HS-5 (cell line): ENCODE results near the gene ACTG1.
A peak's percentile ranks its signal among the peaks of the same experiment; 100 is the strongest.

ENCODE experiments used
- DNase-seq: peaks from one replicate; pipeline ENCODE4 v3.0.0-alpha.2; 2012; ENCODE audit warnings: low read depth

Gene ACTG1

DNA sequence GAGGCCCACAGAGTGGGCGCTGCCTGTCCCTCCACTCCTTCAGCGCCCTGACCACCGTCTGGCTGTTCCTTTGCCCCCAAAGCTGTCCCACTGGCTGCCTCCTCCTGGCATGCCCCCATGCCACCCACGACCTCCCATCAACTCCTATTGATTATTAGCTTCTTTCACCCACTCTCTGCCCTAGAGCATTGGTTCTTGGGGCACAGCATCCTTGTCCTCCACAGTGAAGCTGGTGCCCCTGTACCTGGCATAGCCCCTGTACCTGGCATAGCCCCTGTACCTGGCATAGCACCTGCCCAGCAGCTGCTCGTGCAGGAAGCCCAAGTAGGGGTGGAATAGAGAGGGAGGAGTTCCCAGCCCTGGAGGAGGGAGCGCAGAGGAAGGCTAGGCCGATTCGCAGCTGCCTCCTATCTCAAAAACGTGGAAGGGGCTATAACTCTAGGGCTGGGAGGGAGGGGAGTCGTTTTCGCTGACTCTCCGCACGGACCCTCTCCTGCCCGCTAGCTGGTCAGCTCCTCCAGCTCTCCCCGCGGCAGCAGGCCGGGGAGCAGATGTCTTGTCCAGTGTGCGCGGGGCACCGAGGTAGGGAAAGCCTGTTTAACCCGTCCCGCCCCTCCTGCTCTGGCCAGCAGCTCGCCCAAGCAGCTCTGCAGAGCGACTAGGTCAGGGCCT lies 5.7 kb upstream of the ACTG1 start:
- DNase-seq, result no peak

DNA sequence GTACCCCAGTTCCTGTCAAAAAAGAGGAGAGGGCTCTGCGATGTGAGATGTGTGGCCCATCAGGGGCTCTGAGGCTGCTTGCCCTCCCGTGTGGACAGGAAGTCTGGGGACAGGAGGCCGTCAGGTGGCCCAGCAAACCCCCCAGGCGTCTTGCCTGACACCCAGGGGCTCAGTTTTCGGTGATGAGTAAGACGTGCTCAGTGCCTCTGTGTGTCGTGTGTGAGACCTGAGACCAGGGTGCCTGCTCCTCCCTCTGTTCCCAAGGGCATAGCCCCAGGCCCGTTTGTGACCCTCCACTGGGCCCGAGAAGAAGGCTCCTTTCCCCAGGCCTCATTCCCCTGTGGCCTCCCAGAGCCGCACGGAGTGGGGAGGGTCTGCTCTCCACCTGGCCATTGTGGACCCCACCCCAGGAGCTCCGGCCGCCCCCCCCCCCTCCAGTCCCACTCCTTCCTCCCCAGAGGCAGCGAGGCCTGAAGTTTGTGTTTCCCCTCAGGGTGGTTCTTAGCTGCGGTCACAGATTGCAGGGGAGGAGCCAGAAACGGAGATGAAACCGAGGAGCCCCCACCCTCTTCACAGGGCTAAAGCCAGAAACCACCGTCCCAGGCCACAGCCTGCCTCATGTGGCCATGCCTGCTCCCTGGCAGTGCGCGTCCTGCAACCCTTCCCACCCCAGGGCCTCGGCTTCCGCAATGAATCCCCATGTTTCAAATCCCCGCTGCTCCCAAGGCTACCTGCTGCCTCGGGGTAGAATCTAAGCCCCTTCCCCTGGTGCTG lies 4.9 kb upstream of the ACTG1 start:
- no peak for DNase-seq

- DNase-seq, result no peak
These were observed 4.4 kb upstream of the ACTG1 start for GRCh38 chr17:81517009-81517338.

DNA sequence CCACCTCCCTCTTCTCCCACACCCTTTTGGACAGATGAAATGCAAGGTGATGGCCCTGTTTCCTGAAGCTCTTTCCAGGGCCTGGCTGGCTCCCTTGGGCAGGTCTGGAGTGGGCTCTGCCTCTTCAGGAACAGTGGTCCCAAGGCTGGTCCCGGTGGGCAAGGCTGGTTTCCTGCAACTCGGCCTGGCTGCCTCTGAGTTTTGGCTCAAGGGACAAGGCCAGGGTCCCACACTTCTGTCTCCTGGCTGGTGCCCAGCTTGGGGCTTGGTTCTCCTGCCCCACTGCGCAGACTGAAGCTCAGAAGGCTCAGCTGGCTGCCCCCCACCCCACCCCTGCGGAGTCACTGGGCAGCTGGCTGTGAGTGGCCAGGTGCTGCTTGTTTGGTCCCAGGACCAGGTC lies 3.8 kb upstream of the ACTG1 start:
- DNase-seq, result no peak

DNA sequence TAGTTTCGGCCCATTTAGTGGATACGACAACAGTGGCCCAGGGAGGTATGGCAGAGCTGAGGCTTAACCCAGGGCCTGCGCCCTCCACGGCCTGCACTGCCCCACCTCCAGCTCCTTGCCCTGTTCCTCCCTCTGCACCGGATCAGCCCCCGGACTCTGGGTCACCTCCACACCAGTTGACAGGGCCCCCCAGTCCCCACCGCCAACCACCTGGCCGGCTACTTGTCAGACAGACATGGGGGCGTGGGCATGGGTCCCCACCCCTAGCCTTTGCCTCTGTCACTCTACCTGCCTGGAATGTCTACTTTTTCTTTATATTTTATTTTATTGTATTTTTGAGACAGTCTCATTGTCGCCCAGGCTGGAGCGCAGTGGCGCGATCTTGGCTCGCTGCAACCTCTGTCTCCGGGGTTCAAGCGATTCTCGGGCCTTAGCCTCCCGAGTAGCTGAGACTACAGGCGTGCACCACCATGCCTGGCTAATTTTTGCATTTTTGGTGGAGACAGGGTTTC lies 3.0 kb upstream of the ACTG1 start:
- DNase-seq, result no peak

- DNase-seq, result no peak
These were observed 2.3 kb upstream of the ACTG1 start for GRCh38 chr17:81514739-81515529.

DNA sequence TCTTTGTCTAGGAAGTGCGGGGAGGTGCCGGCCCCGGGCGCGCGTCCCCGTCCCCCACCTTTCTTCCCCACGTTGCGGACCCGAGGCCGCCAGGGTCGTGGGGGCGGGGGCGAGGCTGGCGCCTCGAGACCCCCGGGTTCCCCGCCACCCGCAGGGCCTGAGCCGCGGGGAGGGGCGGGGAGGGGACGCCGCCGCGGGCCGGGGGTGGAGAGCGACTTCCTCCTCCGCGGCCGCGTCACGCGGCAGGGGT lies 1.8 kb upstream of the ACTG1 start:
- no peak for DNase-seq

GRCh38 chr17:81513753-81514488 lies 1.3 kb upstream of the ACTG1 start:
- no peak for DNase-seq

- DNase-seq, result no peak
These were observed 763 bp upstream of the ACTG1 start for GRCh38 chr17:81513372-81513752.

DNA sequence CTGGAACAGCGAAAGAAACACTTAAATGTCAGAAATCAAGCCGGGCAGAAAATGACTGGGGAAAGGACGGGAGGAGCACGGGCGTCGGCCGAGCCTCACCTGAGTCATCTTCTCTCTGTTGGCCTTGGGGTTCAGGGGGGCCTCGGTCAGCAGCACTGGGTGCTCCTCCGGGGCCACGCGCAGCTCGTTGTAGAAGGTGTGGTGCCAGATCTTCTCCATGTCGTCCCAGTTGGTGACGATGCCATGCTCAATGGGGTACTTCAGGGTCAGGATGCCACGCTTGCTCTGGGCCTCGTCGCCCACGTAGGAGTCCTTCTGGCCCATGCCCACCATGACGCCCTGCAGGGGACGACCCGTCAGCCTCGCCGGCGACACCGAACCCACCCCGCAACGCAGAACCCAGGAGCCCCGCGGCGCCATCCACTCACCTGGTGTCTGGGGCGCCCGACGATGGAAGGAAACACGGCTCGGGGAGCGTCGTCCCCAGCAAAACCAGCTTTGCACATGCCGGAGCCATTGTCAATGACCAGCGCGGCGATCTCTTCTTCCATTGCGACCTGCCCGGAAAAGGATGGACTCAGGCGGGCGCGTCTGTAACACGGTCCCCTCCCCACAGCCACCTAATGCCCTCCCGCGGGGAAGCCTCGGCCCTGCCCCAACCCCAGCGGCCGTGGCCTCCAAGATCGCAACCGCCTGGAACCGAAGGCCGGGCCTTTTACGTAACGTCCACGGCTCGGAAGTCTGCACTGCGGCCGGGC lies 616 bp downstream of the ACTG1 start:
- no peak for DNase-seq

DNA sequence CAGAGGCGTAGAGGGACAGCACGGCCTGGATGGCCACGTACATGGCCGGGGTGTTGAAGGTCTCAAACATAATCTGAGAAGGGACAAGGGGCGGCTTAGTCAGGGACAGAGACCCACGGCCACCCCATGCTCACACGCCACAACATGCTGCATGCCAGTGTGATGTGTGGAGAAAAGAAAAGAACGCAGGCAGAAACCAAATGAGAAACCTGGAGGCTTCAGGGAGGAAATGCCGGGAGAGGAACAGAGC lies 1.1 kb downstream of the ACTG1 start:
- DNase-seq, result no peak

DNA sequence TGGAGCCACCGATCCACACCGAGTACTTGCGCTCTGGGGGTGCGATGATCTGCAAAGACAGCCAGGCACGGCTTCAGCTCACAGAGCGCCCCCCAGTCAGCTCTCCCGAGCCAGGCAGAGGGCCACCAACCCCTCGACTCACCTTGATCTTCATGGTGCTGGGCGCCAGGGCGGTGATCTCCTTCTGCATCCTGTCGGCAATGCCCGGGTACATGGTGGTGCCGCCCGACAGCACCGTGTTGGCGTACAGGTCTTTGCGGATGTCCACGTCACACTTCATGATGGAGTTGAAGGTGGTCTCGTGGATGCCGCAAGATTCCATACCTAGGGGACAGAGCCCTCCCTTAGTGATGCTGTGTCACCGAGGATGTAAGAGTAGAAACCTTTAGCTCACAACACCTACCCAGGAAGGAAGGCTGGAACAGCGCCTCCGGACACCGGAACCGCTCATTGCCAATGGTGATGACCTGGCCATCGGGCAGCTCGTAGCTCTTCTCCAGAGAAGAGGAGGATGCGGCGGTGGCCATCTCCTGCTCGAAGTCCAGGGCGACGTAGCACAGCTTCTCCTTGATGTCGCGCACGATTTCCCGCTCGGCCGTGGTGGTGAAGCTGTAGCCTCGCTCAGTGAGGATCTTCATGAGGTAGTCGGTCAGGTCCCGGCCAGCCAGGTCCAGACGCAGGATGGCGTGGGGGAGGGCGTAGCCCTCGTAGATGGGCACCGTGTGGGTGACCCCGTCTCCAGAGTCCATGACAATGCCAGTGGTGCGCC lies 1.6 kb downstream of the ACTG1 start:
- DNase-seq, result no peak

DNA sequence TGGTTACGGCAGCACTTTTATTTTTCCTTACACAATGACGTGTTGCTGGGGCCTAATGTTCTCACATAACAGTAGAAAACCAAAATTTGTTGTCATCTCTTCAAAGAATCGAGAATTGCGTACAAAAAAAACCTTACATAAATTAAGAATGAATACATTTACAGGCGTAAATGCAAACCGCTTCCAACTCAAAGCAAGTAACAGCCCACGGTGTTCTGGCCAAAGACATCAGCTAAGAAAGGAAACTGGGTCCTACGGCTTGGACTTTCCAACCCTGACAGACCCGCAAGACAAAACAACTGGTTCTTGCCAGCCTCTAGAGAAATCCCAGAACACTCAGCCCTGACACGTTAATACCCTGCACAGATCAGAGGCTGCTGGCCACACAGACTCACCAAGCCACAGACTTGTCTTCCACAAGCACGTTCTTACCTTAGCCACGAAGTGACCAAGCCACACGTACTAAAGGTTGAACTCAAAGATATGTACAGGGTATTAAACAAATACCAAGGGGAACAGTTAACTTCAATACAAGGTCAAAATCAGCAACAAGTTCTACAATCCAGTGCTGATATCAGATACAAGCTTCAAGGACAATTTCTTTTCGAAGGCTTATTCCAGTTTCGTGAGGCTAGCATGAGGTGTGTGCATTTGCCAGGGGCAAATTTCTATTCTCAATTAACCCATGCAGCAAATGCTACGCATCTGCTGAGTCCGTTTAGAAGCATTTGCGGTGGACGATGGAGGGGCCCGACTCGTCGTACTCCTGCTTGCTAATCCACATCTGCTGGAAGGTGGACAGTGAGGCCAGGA lies 2.4 kb downstream of the ACTG1 start:
- DNase-seq, result no peak

DNA sequence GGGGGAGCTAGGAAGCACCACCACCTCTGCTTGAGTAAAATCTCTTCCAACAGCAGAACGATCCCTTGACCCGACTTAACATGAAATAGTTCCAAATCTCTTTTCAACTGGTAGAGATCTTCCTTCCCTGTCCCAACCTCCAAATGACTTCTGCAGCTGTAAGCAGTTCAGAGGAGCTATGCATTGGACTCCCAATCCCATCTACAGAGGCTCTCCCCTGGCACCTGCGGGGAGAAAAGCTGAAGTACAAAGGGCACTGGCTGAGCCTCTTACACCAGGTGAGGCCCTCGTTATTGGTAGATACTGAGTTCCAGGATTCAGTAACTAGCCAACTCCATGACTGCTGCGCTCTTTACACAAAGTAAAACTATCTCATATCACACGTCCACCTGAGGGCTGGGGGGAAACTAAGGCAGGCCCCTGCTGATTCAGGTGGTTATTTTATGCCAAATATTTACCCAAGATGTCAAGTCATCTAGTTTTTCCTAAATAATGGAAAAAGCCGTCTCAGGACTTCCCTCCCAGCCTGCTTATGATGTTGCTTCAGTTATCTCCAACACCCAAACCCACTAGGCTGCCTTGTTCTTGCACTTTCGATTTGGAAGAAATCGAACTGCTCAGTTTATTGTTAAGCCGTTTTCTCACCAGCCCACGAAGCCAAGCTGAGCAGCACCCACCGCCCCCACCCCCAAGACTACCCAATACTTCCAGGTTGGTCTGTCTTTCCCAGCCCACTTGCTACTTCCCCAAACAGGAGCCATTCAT lies 3.2 kb downstream of the ACTG1 start:
- DNase-seq, result no peak

DNA sequence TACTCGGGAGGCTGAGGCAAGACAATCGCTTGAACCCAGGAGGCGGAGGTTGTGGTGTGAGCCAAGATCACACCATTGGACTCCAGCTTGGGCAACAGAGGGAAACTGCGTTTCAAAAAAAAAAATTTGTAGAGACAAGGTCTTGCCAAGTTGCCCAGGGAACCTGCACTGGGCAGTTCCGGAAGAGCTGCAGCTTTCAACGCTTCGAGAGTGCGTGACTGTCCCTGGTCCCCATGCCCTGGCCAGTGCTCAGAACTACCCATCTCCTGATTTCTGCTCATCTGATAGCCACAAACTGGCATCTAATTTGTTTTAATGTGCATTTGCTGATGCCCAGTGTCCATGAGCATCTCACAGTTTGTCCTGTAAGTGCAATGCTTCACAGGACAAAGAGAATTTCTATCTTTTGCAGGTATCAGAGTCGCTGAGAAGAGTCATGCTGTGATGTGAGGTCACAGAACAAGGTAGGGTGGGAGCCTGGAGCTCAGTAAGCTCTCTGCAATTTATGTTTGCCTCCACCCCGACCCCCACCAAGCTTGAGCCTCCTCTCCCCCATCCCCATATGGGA lies 3.9 kb downstream of the ACTG1 start:
- peak; percentile 45 for DNase-seq

GRCh38 chr17:81503619-81504018 lies 9.0 kb downstream of the ACTG1 start:
- DNase-seq, result no peak

- DNase-seq, result no peak
These were observed 10.1 kb downstream of the ACTG1 start for GRCh38 chr17:81502471-81503017.

- DNase-seq, result no peak
These were observed 12.6 kb downstream of the ACTG1 start for GRCh38 chr17:81500047-81500446.

DNA sequence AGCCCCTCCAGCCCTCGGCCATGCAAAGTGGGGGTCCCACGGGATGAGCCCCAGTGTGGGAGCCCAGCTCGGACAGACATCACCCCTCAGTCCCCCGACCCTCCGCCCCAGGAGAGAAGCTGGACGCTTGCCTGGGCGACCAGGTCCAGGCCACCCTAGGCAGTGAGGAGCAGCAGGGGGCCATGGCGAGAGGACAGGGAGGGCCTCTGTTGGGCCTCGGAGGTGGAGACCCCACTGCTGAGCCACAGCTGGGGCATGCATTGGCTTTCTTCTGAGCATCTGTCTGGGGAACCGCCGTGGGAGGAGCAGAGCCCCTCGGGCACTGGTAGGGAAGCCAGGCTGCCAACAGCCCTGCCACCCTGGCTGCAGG lies 13.0 kb downstream of the ACTG1 start:
- DNase-seq, result no peak
